Neural cell (in vitro differentiated cells): ENCODE results near the gene FAM161B.

ENCODE experiments used
- CTCF ChIP-seq: fragments of 450-650 bp; IDR thresholded peaks from 2 replicates; pipeline ENCODE4 v1.5.1; 2014; ENCODE audit warnings: antibody characterized with exemption, mild to moderate bottlenecking, moderate library complexity; ENCODE audit not compliant: poor library complexity, severe bottlenecking
- EZH2 ChIP-seq: fragments of 200-600, 300-800 bp; shearing (Covaris generic), sonication (generic); IDR thresholded peaks from 2 replicates; pipeline ENCODE4 v1.6.1; 2014; ENCODE audit warnings: antibody characterized with exemption, low read length, borderline replicate concordance, mild to moderate bottlenecking; ENCODE audit not compliant: insufficient read depth, poor library complexity, severe bottlenecking

GRCh38 chr14:73913256-73913655, 36.6 kb downstream of the FAM161B start:
- TF ChIP-seq CTCF (no peak), EZH2 (no peak)
